ENCODE results near the gene UTS2. TPM values are rescaled to one million over a fixed set of nuclear protein-coding genes. Genes with fewer than 3 reads are reported as not detected.

UTS2 gene
- polyA plus RNA-seq, 2 of the 4 experiments (the other 2 are of a cell fraction) = not detected

GRCh38 chr1:7839526-7839925, 13.3 kb downstream of the UTS2 start:
- ChIA-PET POLR2A (no interaction called here), CTCF (no interaction called here)
- ATAC-seq (no peak), DNase-seq (ENCODE audit: low read depth in 1 of 2, low spot score in 1 of 2) (no peak), FAIRE-seq (no peak)
- no peak overlapping the region for H3K4me3 ChIP-seq
- H3K4me2 ChIP-seq = no peak overlapping the region
- WGBS (ENCODE audit: missing lambda C conversion rate) = 94% methylated on average over 3 of the region's 3 CpGs
- no peaks in the 10 kb centered on the region for H3K4me1 ChIP-seq
- H3K27ac ChIP-seq = no peak overlapping the region
- H3K9me3 ChIP-seq = peaks cover 9% of the 10 kb centered on the region; the same call in 2 of the 3 replicates
- TF ChIP-seq NPAS2 (CRISPR knock-in tag; IDR thresholded peaks at IDR 0.05; ENCODE audit: borderline replicate concordance) (no peak), MYC (IDR thresholded peaks at IDR 0.05; ENCODE audit: borderline replicate concordance, low read length) (no peak), JUNB (IDR thresholded peaks at IDR 0.05) (no peak), RARB (CRISPR knock-in tag; IDR thresholded peaks at IDR 0.05) (no peak), RAD21 (conservative IDR thresholded peaks at IDR 0.05 in 1 of 2, IDR thresholded peaks at IDR 0.05 in 1 of 2) (no peak), PHF8 (IDR thresholded peaks at IDR 0.05; ENCODE audit: borderline replicate concordance, low read depth) (no peak), E2F6 (IDR thresholded peaks at IDR 0.05; ENCODE audit: borderline replicate concordance, low read depth) (no peak), HOXA7 (CRISPR knock-in tag; IDR thresholded peaks at IDR 0.05) (no peak), ATOH8 (CRISPR knock-in tag; IDR thresholded peaks at IDR 0.05; ENCODE audit: low read depth) (no peak), BHLHE40 (IDR thresholded peaks at IDR 0.05; ENCODE audit: low read depth, low read length) (no peak), GATA3 (IDR thresholded peaks at IDR 0.05; ENCODE audit: borderline replicate concordance) (no peak), PBX3 (IDR thresholded peaks at IDR 0.05) (no peak), FOSL2 (IDR thresholded peaks at IDR 0.05) (no peak), FOSL2 (CRISPR knock-in tag; IDR thresholded peaks at IDR 0.05) (no peak)

- no peak for FAIRE-seq
- H3K4me1 ChIP-seq = no peaks in the 10 kb centered on the region
- DNase-seq (ENCODE audit: low read depth in 1 of 2, low spot score in 1 of 2) = no peak
- no peak overlapping the region for H3K27ac ChIP-seq
- TF ChIP-seq RNF2 (IDR thresholded peaks at IDR 0.05; ENCODE audit: borderline replicate concordance, low read depth) = no peak
- H3K4me3 ChIP-seq = no peak overlapping the region
- WGBS (ENCODE audit: missing lambda C conversion rate) = 79% methylated on average over 2 of the region's 2 CpGs
- POLR2A ChIA-PET = no interaction called here
- ATAC-seq = no peak
- CTCF ChIA-PET = no interaction called here
- peaks cover 9% of the 10 kb centered on the region; the same call in 2 of the 3 replicates for H3K9me3 ChIP-seq
- no peak overlapping the region for H3K4me2 ChIP-seq
These were observed 14.2 kb downstream of the UTS2 start for GRCh38 chr1:7838714-7839113.

- DNase-seq (ENCODE audit: low read depth in 1 of 2, low spot score in 1 of 2) = no peak
- no peak overlapping the region for H3K4me3 ChIP-seq
- CTCF ChIA-PET = interaction anchor here (1.4 kb wide), 1 partner anchor 80 kb away, joined by 3 read pairs; no protein-coding TSS in a partner anchor
- TF ChIP-seq CEBPB (IDR thresholded peaks at IDR 0.05) = no peak
- no peak for TF ChIP-seq MYC (IDR thresholded peaks at IDR 0.05; ENCODE audit: borderline replicate concordance, low read length)
- TF ChIP-seq SREBF2 (IDR thresholded peaks at IDR 0.05) = no peak
- no peak for TF ChIP-seq REST (IDR thresholded peaks at IDR 0.05)
- no peak for TF ChIP-seq ESRRA (IDR thresholded peaks at IDR 0.05; ENCODE audit: borderline replicate concordance, low read length)
- no peak for TF ChIP-seq CBX2 (IDR thresholded peaks at IDR 0.05; ENCODE audit: borderline replicate concordance, low read depth)
- TF ChIP-seq TP53 (CRISPR knock-in tag; IDR thresholded peaks at IDR 0.05) = no peak
- no peak for TF ChIP-seq HMGXB4 (CRISPR knock-in tag; IDR thresholded peaks at IDR 0.05; ENCODE audit: borderline replicate concordance)
- no peak for FAIRE-seq
- POLR2A ChIA-PET = no interaction called here
- H3K27ac ChIP-seq = no peak overlapping the region
- H3K4me1 ChIP-seq = no peaks in the 10 kb centered on the region
- no peak for ATAC-seq
- no peak overlapping the region for H3K4me2 ChIP-seq
- no peaks in the 10 kb centered on the region; the same call in 2 of the 3 replicates for H3K9me3 ChIP-seq
These were observed 19.8 kb downstream of the UTS2 start for GRCh38 chr1:7833035-7833434.

Measured in A549 (cell line).